NB4 (cell line): Measurements from ENCODE around the gene NOL9.
"Not testable (repeated sequence)": the region's sequence is repeated elsewhere in the genome, so short reads cannot be mapped to it uniquely, and the experiment has no call there.

Experiments
- MYC ChIP-seq: IDR thresholded peaks from 2 replicates; pipeline ENCODE4 v1.6.1; 2011; ENCODE audit warnings: low read depth, low read length
- POLR2A ChIP-seq: IDR thresholded peaks from 2 replicates; pipeline ENCODE4 v1.6.1; 2011; ENCODE audit warnings: mild to moderate bottlenecking; ENCODE audit not compliant: insufficient read length; ENCODE audit errors: extremely low read depth
- TF ChIP-seq, protein P1 (sequence below): IDR thresholded peaks from one replicate; pipeline ENCODE4 v1.5.1; 2012; ENCODE audit warnings: low read depth, low read length

GRCh38 chr1:6559161-6559560 lies 4.8 kb upstream of the NOL9 start:
- TF ChIP-seq, protein P1, sequence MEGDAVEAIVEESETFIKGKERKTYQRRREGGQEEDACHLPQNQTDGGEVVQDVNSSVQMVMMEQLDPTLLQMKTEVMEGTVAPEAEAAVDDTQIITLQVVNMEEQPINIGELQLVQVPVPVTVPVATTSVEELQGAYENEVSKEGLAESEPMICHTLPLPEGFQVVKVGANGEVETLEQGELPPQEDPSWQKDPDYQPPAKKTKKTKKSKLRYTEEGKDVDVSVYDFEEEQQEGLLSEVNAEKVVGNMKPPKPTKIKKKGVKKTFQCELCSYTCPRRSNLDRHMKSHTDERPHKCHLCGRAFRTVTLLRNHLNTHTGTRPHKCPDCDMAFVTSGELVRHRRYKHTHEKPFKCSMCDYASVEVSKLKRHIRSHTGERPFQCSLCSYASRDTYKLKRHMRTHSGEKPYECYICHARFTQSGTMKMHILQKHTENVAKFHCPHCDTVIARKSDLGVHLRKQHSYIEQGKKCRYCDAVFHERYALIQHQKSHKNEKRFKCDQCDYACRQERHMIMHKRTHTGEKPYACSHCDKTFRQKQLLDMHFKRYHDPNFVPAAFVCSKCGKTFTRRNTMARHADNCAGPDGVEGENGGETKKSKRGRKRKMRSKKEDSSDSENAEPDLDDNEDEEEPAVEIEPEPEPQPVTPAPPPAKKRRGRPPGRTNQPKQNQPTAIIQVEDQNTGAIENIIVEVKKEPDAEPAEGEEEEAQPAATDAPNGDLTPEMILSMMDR = not testable (repeated sequence)
- not testable (repeated sequence) for TF ChIP-seq POLR2A, MYC
